Middle frontal gyrus (tissue), 1 donor: ENCODE data around the gene GMDS.

Experiments used
- DNase-seq: peaks from one replicate; pipeline ENCODE4 v3.0.0-alpha.2; 2015; ENCODE audit warnings: low spot score; ENCODE audit errors: extremely low spot score

Gene GMDS

GRCh38 chr6:2102966-2103365, 142.4 kb downstream of the GMDS start:
- no peak for DNase-seq

- no peak for DNase-seq
Measured at GRCh38 chr6:2102316-2102883, 143.0 kb downstream of the GMDS start.

GRCh38 chr6:2101213-2101612, 144.2 kb downstream of the GMDS start:
- no peak for DNase-seq

GRCh38 chr6:2099870-2100269, 145.5 kb downstream of the GMDS start:
- DNase-seq, result no peak

- no peak for DNase-seq
Measured at GRCh38 chr6:2097464-2097863, 147.9 kb downstream of the GMDS start.

GRCh38 chr6:2094642-2095041, 150.8 kb downstream of the GMDS start:
- no peak for DNase-seq

- no peak for DNase-seq
Measured at GRCh38 chr6:2086326-2086965, 159.0 kb downstream of the GMDS start.

GRCh38 chr6:2085657-2086056, 159.7 kb downstream of the GMDS start:
- DNase-seq, result no peak

- no peak for DNase-seq
Measured at GRCh38 chr6:2081155-2082138, 164.0 kb downstream of the GMDS start.

GRCh38 chr6:2078888-2079287, 166.5 kb downstream of the GMDS start:
- no peak for DNase-seq

GRCh38 chr6:2077826-2078225, 167.6 kb downstream of the GMDS start:
- DNase-seq, result no peak

- DNase-seq, result no peak
Measured at GRCh38 chr6:2073476-2073875, 171.9 kb downstream of the GMDS start.

- no peak for DNase-seq
Measured at GRCh38 chr6:2072453-2072852, 173.0 kb downstream of the GMDS start.

- DNase-seq, result no peak
Measured at GRCh38 chr6:2063547-2063946, 181.9 kb downstream of the GMDS start.

- no peak for DNase-seq
Measured at GRCh38 chr6:2061880-2062279, 183.5 kb downstream of the GMDS start.

GRCh38 chr6:2055911-2056310, 189.5 kb downstream of the GMDS start:
- no peak for DNase-seq

GRCh38 chr6:2055143-2055542, 190.3 kb downstream of the GMDS start:
- DNase-seq, result no peak

GRCh38 chr6:2054516-2055067, 190.8 kb downstream of the GMDS start:
- no peak for DNase-seq

GRCh38 chr6:2053691-2054090, 191.7 kb downstream of the GMDS start:
- DNase-seq, result no peak

GRCh38 chr6:2047855-2048254, 197.6 kb downstream of the GMDS start:
- DNase-seq, result no peak

GRCh38 chr6:2044192-2044591, 201.2 kb downstream of the GMDS start:
- DNase-seq, result no peak
